GM18502 (cell line): ENCODE results near the gene NCKAP5.

ENCODE experiments used
- ATAC-seq: cut with Tn5 transposase; IDR thresholded peaks from one replicate; pipeline ENCODE4 v1.9.1; 2021; ENCODE audit warnings: mild to moderate bottlenecking; ENCODE audit not compliant: unreplicated experiment, poor library complexity

Gene NCKAP5

GRCh38 chr2:132884292-132884691 lies 684.0 kb downstream of the NCKAP5 start:
- ATAC-seq = no peak

DNA sequence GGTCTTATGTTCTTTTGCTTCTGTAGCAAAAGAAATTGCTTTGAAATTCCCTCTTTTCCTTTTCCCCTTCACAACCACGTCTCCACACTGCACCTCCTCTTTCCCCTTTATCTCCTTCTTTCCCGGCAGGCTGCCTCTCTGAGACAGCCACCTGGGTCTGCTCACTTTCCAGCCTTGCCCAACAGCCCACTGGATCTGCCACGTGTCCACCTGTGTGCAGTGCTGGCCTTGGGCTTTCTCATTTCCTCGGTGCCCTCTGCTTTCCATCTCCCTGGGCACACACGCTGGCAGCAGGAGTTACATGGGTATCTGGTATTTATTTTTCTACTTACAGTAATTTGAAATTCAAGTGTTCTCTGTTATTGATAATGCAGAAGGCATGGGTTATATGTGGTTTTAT lies 684.8 kb downstream of the NCKAP5 start:
- no peak for ATAC-seq

DNA sequence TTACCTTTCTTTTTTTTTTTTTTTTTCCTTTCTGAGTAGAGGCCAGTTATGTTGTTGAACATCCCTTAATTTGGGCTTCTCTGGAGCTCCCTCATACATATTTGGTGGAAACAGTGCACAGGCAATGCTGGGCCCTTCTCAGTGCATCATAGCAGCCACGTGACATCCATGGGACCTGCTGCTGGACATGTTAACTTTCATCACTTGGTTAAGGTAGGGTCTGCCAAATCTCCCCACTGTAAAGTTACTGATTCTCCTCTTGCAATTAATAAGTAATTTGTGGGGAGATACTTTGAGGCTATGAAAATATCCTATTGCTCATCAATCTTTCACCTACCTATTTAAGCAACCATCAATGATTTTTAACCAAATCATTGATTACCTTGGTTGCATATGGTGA lies 686.7 kb downstream of the NCKAP5 start:
- no peak for ATAC-seq

GRCh38 chr2:132877923-132878322 lies 690.3 kb downstream of the NCKAP5 start:
- ATAC-seq = no peak

DNA sequence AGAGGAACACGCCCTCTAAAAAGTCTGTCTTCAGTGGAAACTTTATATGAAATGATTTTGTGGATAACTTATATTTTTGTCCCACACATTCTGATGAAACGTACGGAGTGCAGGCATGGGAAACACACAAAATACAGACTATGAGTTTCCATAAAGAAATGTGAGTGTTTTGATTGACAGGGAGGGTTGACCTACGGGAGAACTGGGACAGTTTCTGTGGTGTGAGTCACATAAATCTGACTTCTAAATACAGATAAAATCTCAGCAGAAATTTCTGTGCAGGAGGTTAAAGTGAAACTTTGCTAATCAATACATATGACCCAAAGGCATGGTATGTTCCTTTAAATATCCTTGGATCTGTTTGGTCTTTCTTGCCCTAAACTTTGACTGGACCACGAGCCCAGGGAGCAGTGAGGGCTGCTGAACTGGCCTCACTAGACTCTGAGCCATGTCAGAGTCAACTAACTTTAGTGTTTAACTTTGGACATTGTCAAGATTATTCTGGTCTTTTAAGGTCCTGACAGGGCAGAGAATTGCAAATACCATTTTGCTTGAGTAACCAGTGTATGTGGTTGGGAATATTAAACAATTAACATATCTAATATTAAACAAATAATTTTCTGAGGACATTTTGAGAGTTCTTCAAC lies 691.4 kb downstream of the NCKAP5 start:
- ATAC-seq = no peak

- ATAC-seq = no peak
Observed at GRCh38 chr2:132875193-132875592, 693.1 kb downstream of the NCKAP5 start.

- no peak for ATAC-seq
Observed at GRCh38 chr2:132873738-132874137, 694.5 kb downstream of the NCKAP5 start.

- ATAC-seq = no peak
Observed at GRCh38 chr2:132871831-132872230, 696.4 kb downstream of the NCKAP5 start.

DNA sequence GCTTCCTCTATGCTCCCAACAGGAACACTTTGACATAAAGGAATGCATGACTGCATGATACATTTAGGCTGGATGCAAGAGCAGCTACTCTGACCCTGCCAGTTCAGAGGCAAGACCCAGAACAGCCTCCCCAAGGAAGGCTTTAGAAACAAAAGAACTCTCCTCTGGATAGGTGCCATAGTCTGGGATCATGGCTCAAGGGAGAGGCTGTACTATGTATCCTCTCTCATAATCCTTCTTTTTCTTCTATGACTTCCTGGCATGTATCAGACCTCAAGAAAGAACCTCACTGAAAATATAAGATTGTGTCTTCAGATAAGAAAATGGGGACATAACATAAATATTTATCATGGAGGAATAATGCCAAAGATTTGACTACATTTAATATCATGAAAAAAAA lies 704.3 kb downstream of the NCKAP5 start:
- ATAC-seq = no peak

DNA sequence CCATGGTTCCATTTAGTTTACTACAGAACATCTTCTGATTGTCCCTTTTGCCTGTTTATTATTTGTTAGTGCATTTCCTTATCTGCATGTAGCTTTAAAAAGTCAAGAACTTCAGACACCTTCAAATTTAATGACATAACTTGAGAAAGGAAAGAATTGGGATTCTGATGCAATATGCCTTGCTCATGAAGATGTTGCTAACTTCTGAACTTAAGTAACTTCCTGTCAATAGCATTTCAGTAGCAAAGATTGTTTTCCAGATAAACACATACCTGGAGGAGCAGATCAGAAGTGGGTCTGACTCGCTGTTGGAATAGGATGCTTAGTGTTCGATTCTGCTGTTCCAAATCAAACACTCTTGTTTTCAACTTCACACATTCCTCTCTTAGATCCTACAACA lies 708.0 kb downstream of the NCKAP5 start:
- no peak for ATAC-seq

GRCh38 chr2:132859590-132859989 lies 708.7 kb downstream of the NCKAP5 start:
- no peak for ATAC-seq

- ATAC-seq = no peak
Observed at GRCh38 chr2:132857319-132857718, 710.9 kb downstream of the NCKAP5 start.

GRCh38 chr2:132850688-132851087 lies 717.6 kb downstream of the NCKAP5 start:
- ATAC-seq = no peak

GRCh38 chr2:132849118-132849517 lies 719.1 kb downstream of the NCKAP5 start:
- ATAC-seq = no peak

GRCh38 chr2:132845339-132845738 lies 722.9 kb downstream of the NCKAP5 start:
- ATAC-seq = no peak

DNA sequence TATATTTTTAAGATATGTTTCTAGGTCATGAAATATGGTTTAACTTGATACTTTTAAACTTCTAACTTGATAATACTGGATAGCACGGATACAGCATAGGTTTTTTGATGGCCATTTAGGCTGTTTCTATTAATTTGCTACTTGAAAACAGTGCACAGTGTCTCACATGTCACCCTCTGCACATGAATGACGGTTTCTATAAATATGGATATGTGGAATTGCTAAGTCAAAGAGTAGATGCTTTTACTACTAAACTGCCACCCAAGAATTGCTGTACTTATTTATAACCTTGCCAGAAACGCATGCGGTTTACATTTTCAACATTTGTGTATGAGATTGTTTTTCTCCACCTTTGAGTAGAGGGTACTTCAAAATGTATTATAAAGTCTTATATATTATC lies 723.7 kb downstream of the NCKAP5 start:
- ATAC-seq = no peak

DNA sequence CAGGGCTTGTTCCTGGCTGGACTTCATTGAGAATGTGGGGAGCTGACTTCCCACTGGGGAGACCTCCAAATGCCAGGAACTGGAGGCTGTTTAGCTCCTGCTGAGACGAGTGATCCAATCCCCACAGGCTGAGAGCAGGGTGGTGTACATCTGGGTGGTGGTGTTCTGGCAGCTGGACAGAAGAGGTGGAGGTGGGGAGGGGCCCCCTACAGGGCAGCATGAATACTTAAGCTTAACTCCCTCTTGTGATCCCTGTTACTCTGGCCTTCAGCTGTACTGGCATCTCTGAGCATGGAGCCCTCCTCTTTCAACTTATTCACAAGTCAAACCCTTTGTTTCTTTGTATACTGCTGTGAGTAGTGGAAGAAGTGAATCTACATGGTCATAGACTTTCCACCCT lies 730.5 kb downstream of the NCKAP5 start:
- no peak for ATAC-seq

DNA sequence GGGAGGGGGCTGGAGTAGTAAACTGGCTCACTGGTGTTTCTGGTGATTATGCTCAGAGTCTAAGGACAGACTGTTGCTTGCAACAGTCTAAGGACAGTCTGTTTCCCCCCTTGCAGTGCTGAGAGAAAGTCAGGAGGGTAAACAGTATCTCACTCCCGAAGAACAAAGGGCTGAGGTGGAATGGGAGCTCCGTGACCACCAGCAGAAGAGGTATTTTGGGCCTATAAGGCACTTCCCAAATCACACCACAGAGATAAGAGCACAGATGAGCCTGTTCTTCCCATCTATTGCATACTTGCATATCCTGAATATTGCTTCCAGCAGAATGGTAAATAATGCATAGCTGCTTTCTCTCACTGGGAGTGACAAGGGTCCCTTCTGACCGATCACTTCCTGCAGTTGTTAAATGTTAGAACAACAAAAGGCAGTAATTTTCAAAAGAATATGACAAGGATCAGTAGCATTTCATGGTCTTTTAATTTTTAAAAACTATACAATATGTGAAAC lies 737.9 kb downstream of the NCKAP5 start:
- no peak for ATAC-seq

DNA sequence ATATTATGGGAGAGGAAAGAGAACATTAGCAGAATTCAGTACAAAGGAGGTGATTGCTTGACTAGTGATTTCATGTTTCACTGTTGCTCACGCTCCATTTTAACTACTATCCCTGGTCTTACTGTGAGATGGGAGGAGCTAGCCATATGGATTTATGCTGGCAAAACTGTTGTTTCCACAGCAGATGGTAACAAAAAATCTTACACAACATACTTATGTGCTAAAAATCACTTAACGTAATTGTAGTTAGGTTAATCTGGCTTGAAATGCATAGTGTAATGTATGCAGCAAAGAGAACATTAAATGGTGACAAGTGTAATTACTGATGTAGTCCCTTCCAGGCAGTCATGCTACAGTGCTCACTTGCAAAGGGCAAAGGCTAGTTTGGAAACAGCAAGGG lies 742.7 kb downstream of the NCKAP5 start:
- ATAC-seq = no peak

DNA sequence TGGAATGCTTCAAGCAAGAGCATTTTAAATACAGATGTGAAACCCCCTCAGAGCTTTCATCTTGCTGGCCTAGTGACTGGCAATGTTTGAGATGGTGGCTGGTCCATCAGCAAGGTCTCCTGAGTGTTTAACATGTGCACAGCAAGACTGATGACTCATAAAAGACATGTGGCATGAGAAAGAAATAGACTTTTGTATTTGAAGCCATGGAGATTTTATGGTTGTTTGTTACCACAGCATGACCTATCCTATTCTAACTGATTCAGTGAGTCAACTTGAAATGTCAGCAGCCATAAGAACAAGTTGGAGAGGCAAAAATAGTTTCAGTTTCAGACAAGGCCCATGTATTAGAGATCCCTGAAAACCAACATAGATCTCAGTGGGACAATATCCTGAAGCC lies 743.5 kb downstream of the NCKAP5 start:
- no peak for ATAC-seq

GRCh38 chr2:132816234-132816633 lies 752.0 kb downstream of the NCKAP5 start:
- no peak for ATAC-seq

DNA sequence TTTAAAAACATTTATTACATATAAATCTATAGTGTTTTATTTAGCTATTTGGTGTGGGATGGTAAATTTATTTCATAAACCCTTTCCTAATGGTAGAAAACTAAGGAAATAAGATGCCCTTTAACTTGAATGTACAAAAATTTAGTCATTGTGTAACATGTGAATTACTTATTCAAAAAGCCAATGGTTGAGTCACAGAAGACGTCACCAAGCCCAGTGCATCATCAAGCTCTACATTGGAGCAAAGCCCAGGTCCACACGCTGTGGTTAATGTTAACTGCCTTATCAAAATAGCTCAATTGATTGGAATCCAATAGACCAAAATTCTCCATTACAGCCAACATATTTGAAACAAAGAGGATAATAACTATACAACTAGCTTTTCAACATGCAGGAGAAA lies 752.7 kb downstream of the NCKAP5 start:
- ATAC-seq = no peak

GRCh38 chr2:132814651-132815050 lies 753.6 kb downstream of the NCKAP5 start:
- no peak for ATAC-seq
